Endometrial microvascular endothelial cells (primary cell): ENCODE results near the gene MBD3L4. TPM values are rescaled to one million over a fixed set of nuclear protein-coding genes. Genes with fewer than 3 reads are reported as not detected.

Experiments used
- in situ Hi-C: cut with HindIII; loops from 2 replicates; pipeline ENCODE4 v1.10.0; 2017; ENCODE audit warnings: low sequenced_read_pairs, low pct_unique_long_range_greater_than_20kb; ENCODE audit errors: inconsistent ontology term
- total RNA-seq: library from RNA; depleted of rRNA; stranded (reverse); fragments of >200 nt; gene quantifications from one replicate; pipeline ENCODE4 v1.2.3, GENCODE V29; 2015; ENCODE audit errors: inconsistent ontology term

The MBD3L4 gene
- total RNA-seq, 1 donor from 2014 or later: not detected

DNA sequence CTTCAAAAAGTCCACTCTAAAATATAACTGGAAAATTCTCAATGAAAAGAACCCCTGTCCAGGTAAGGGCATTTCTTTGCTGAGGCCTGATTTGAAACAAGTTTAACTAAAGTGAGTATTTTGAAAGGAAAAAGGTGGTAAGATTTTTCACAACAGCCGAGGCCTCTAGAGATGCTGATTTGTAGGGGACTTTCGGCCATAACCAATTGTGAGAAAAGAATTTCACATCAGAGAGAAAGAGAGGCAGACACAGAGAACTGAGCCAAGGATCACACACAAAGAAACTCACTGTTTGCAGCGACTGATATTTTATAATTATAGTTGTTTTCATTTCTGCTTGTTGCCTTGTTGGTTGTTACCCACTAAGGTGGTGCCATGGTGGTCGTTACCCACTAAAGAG is 43.2 kb downstream of the MBD3L4 start:
- in situ Hi-C loops: no loop called here

DNA sequence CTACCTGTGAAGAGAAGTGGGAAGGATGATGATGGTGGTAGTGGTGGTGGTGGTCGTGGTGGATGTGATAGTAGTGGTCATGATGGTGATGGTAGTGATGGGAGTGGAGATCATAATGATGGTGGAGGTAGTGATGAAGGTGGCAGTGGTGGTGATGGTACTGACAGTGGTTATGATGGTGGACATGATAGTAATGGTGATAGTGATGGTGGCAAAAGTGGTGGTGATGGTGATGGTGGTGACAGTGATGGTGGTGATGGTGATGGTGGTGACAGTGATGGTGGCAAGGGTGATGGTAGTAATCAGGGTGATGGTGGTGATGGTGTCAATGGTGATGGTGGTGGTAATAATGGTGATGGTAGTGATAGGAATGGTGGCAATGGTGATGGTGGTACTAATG is 44.9 kb downstream of the MBD3L4 start:
- in situ Hi-C loops: no loop called here

DNA sequence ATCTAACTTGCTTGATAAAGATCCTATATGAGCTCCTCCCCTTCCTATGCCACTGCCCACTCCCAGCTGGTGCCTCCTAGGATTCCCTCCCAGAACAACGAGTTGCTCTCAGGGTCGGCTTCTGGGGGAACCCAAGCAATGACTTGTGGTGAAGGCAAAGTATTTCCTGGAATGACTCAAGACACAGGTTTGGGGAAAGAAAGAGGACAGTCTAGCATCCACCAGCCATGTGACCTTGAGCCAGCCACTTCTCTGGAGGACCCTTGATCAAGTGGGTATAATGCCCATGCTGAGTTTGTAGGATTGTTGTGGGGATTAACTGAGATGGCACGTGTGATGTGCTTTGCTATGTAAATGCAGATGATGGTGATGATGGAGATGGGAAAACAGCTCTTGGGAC is 51.7 kb downstream of the MBD3L4 start:
- in situ Hi-C loops: no loop called here

DNA sequence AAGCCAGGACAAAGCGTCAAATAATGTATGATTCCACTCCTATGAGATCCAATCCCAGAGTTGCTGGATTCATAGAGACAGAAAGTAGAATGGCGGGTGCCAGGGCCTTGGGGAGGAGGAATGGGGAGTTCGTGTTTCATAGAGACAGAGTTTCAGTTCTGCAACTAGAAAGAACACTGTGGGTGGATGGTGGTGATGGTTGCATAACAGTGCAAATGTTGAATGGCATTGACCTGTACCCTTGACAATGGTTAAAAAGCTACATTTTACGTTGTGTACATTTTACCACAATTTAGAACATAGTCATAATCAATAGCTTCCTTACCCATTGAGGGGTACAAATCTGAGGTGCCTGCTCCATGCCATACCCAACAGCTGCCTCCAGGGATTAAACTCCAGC is 52.1 kb downstream of the MBD3L4 start:
- in situ Hi-C loops: no loop called here

Other genes with a start within 250 kb of the MBD3L4 start
- gene ADGRE1, start 152.6 kb downstream of the MBD3L4 start, total RNA-seq: not detected
- gene MBD3L2B, start 18.7 kb downstream of the MBD3L4 start, total RNA-seq: not detected
- gene MBD3L5, start 9.6 kb downstream of the MBD3L4 start, total RNA-seq: not detected
- gene MBD3L2, start 9.1 kb upstream of the MBD3L4 start, total RNA-seq: not detected
- not detected for gene MBD3L3, start 18.5 kb upstream of the MBD3L4 start, total RNA-seq
- 4.6 TPM for gene ZNF557, start 29.5 kb upstream of the MBD3L4 start, total RNA-seq